GM21381 (cell line): Measurements from ENCODE around the gene ADM5.

Experiments used
- ATAC-seq: cut with Tn5 transposase; IDR thresholded peaks from one replicate; pipeline ENCODE4 v1.9.1; 2021; ENCODE audit warnings: mild to moderate bottlenecking, moderate library complexity; ENCODE audit not compliant: unreplicated experiment

Gene ADM5

GRCh38 chr19:49679771-49680413, 9.5 kb upstream of the ADM5 start:
- ATAC-seq, result no peak

- ATAC-seq, result no peak
Measured at GRCh38 chr19:49680421-49681351, 8.7 kb upstream of the ADM5 start.

GRCh38 chr19:49681830-49682229, 7.6 kb upstream of the ADM5 start:
- ATAC-seq, result no peak

GRCh38 chr19:49682274-49682673, 7.1 kb upstream of the ADM5 start:
- no peak for ATAC-seq

GRCh38 chr19:49683814-49684250, 5.6 kb upstream of the ADM5 start:
- no peak for ATAC-seq

GRCh38 chr19:49684251-49684982, 5.0 kb upstream of the ADM5 start:
- no peak for ATAC-seq

GRCh38 chr19:49684983-49685553, 4.3 kb upstream of the ADM5 start:
- ATAC-seq, result no peak

GRCh38 chr19:49685845-49686332, 3.5 kb upstream of the ADM5 start:
- no peak for ATAC-seq

- ATAC-seq, result no peak
Measured at GRCh38 chr19:49686503-49687088, 2.8 kb upstream of the ADM5 start.

- no peak for ATAC-seq
Measured at GRCh38 chr19:49687150-49687549, 2.2 kb upstream of the ADM5 start.

- ATAC-seq, result no peak
Measured at GRCh38 chr19:49687566-49688316, 1.7 kb upstream of the ADM5 start.

GRCh38 chr19:49688531-49689132, 762 bp upstream of the ADM5 start:
- ATAC-seq, result no peak

- ATAC-seq, result no peak
Measured at GRCh38 chr19:49690079-49690655, 773 bp downstream of the ADM5 start.

- ATAC-seq, result no peak
Measured at GRCh38 chr19:49690656-49691242, 1.4 kb downstream of the ADM5 start, which contains the start of gene CPT1C. Gene CPT1C (plus strand): TSS chr19:49691116. CDS start chr19:49692253, 1,137 bp downstream.

GRCh38 chr19:49691243-49692146, 2.1 kb downstream of the ADM5 start:
- no peak for ATAC-seq

- ATAC-seq, result no peak
Measured at GRCh38 chr19:49692147-49692506, 2.7 kb downstream of the ADM5 start.

- no peak for ATAC-seq
Measured at GRCh38 chr19:49696115-49696514, 6.7 kb downstream of the ADM5 start.

GRCh38 chr19:49696865-49697264, 7.5 kb downstream of the ADM5 start:
- ATAC-seq, result no peak
